HCT116 (cell line): ENCODE measurements around the gene MYO1A. TPM values are rescaled to one million over a fixed set of nuclear protein-coding genes. Genes with fewer than 3 reads are reported as not detected.

Experiments
- ATAC-seq: fragments of 200-7000 bp; cut with Tn5 transposase; 2 replicates; pipeline ENCODE4 v1.9.1; 2020; ENCODE audit warnings: mild to moderate bottlenecking, moderate library complexity
- BruUV-seq: library from RNA; stranded (reverse); fragments of 400-500 nt; replicated peaks from 2 replicates; lab custom pipeline; 2021; lab: Mats Ljungman, UMichigan
- CTCF ChIA-PET: fragments of 300-600 bp; sonication (Branson Sonifier 250); formaldehyde crosslinking; loops from one replicate; lab custom pipeline; 2021; ENCODE audit warnings: antibody characterized with exemption; lab: Charles Lee
- POLR2A ChIA-PET: fragments of 300-600, 350-600 bp; sonication (Branson Sonifier 250); formaldehyde crosslinking; loops from one replicate; lab custom pipeline; 2021; ENCODE audit warnings: antibody characterized with exemption; lab: Charles Lee
- RAD21 ChIA-PET, 2 experiments: fragments of 300-600 bp; sonication (Branson Sonifier 250); formaldehyde crosslinking; loops; one replicate each; lab custom pipeline; 2023; ENCODE audit warnings: low total read pairs in 2 of 2; ENCODE audit not compliant: uncharacterized antibody in 2 of 2, unreplicated experiment in 2 of 2, low non-redundant PET in 1 of 2; lab: Charles Lee
- DNase-seq: peaks from one replicate; pipeline ENCODE4 v3.0.0-alpha.2; 2010; ENCODE audit warnings: low read depth, low spot score
- H2AFZ ChIP-seq: fragments of 200-600 bp; shearing (Covaris generic), sonication (generic); 2 replicates; pipeline ENCODE4 v1.6.1; 2017; ENCODE audit warnings: low read depth, mixed run types, mixed read lengths, antibody characterized with exemption, low read length; ENCODE audit not compliant: poor library complexity, severe bottlenecking
- H3K27ac ChIP-seq: 2 replicates; pipeline ENCODE4 v1.5.1; 2012; ENCODE audit warnings: low read depth, low read length
- H3K27me3 ChIP-seq: fragments of 200-600 bp; sonication (generic); 2 replicates; pipeline ENCODE4 v1.6.1; 2016; ENCODE audit warnings: mixed run types, low read length, mixed read lengths; ENCODE audit not compliant: insufficient read depth
- H3K36me3 ChIP-seq, 2 experiments: fragments of 200-500 bp in 1 of 2; fragments of 200-600 bp in 1 of 2; sonication (Bioruptor generic) in 1 of 2; sonication (generic) in 1 of 2; 2 replicates each; pipeline versions ENCODE4 v1.5.1 to v1.6.1; 2014 to 2016; ENCODE audit warnings: low read length in 2 of 2, inconsistent platforms in 1 of 2, mixed read lengths in 1 of 2, mixed run types in 1 of 2; ENCODE audit not compliant: insufficient read depth in 2 of 2, control insufficient read depth in 1 of 2
- H3K4me1 ChIP-seq, 2 experiments: fragments of 200-600 bp in 1 of 2; sonication (generic) in 1 of 2; 2 replicates each; pipeline versions ENCODE4 v1.5.1 to v1.6.1; 2012 to 2017; ENCODE audit warnings: low read length in 2 of 2, inconsistent platforms in 1 of 2, mild to moderate bottlenecking in 1 of 2, mixed read lengths in 1 of 2, mixed run types in 1 of 2, moderate library complexity in 1 of 2; ENCODE audit not compliant: insufficient read depth in 2 of 2, control insufficient read depth in 1 of 2
- H3K4me2 ChIP-seq: fragments of 200-600 bp; sonication (generic); 2 replicates; pipeline ENCODE4 v1.6.1; 2017; ENCODE audit warnings: mixed run types, low read length, mixed read lengths
- H3K4me3 ChIP-seq, 2 experiments: fragments of 200-600 bp in 1 of 2; sonication (generic) in 1 of 2; replicated peaks in 1 of 2; 2 replicates each; pipeline ENCODE4 v1.5.1; 2011 to 2016; ENCODE audit warnings: low read length in 2 of 2, control low read depth in 1 of 2, low read depth in 1 of 2, mild to moderate bottlenecking in 1 of 2, mixed read lengths in 1 of 2, mixed run types in 1 of 2
- H3K79me2 ChIP-seq: fragments of 200-600 bp; sonication (generic); 2 replicates; pipeline ENCODE4 v1.6.1; 2017; ENCODE audit warnings: mild to moderate bottlenecking, mixed run types, low read length, moderate library complexity, mixed read lengths; ENCODE audit not compliant: insufficient read depth
- H3K9ac ChIP-seq: fragments of 200-600 bp; sonication (generic); 2 replicates; pipeline ENCODE4 v1.6.1; 2016; ENCODE audit warnings: low read length, mixed read lengths
- H3K9me2 ChIP-seq: fragments of 200-600 bp; sonication (generic), shearing (Covaris generic); 2 replicates; pipeline ENCODE4 v1.6.1; 2017; ENCODE audit warnings: mixed run types, mild to moderate bottlenecking, moderate library complexity; ENCODE audit not compliant: insufficient read depth
- H3K9me3 ChIP-seq, 2 experiments: fragments of 200-500 bp in 1 of 2; fragments of 200-600 bp in 1 of 2; sonication (Bioruptor generic) in 1 of 2; sonication (generic) in 1 of 2; 2 replicates each; pipeline ENCODE4 v1.6.1; 2014 to 2017; ENCODE audit warnings: low read length in 2 of 2, mixed read lengths in 2 of 2, inconsistent platforms in 1 of 2, low read depth in 1 of 2, mild to moderate bottlenecking in 1 of 2, mixed run types in 1 of 2, moderate library complexity in 1 of 2; ENCODE audit not compliant: control insufficient read depth in 1 of 2, insufficient read depth in 1 of 2
- H4K20me1 ChIP-seq: fragments of 200-600 bp; sonication (generic), shearing (Covaris generic); 2 replicates; pipeline ENCODE4 v1.6.1; 2017; ENCODE audit warnings: mixed run types, mild to moderate bottlenecking, moderate library complexity; ENCODE audit not compliant: insufficient read depth
- CEBPB ChIP-seq: IDR thresholded peaks from 2 replicates; pipeline ENCODE4 v1.6.1; 2012; ENCODE audit warnings: low read depth
- CTCF ChIP-seq, 3 experiments: fragments of 200-600 bp in 1 of 3; sonication (generic) in 1 of 3; IDR thresholded peaks in 2 of 3; conservative IDR thresholded peaks in 1 of 3; 2 replicates each; pipeline ENCODE4 v1.5.1; 2012 to 2017; ENCODE audit warnings: low read depth in 2 of 3, low read length in 2 of 3, antibody characterized with exemption in 1 of 3, borderline replicate concordance in 1 of 3, control low read depth in 1 of 3, mild to moderate bottlenecking in 1 of 3, mixed read lengths in 1 of 3, mixed run types in 1 of 3, moderate library complexity in 1 of 3; ENCODE audit not compliant: insufficient read depth in 1 of 3
- EGR1 ChIP-seq: IDR thresholded peaks from 2 replicates; pipeline ENCODE4 v1.6.1; 2012; ENCODE audit warnings: low read depth
- ELF1 ChIP-seq: IDR thresholded peaks from 2 replicates; pipeline ENCODE4 v1.6.1; 2012; ENCODE audit warnings: low read depth, borderline replicate concordance
- EZH2 ChIP-seq: fragments of 200-600 bp; sonication (generic); IDR thresholded peaks from 2 replicates; pipeline ENCODE4 v1.6.1; 2017; ENCODE audit warnings: antibody characterized with exemption, mixed run types
- EZH2phosphoT487 ChIP-seq: fragments of 200-600 bp; IDR thresholded peaks from 2 replicates; pipeline ENCODE4 v1.6.1; 2018; ENCODE audit warnings: antibody characterized with exemption, borderline replicate concordance
- FOSL1 ChIP-seq: IDR thresholded peaks from 2 replicates; pipeline ENCODE4 v1.6.1; 2012; ENCODE audit warnings: low read depth
- RAD21 ChIP-seq: IDR thresholded peaks from 2 replicates; pipeline ENCODE4 v1.6.1; 2012; ENCODE audit warnings: low read depth, mild to moderate bottlenecking
- REST ChIP-seq: IDR thresholded peaks from 2 replicates; pipeline ENCODE4 v1.6.1; 2012; ENCODE audit warnings: low read depth
- SIN3A ChIP-seq: IDR thresholded peaks from 2 replicates; pipeline ENCODE4 v1.6.1; 2012; ENCODE audit warnings: low read depth
- SP1 ChIP-seq: IDR thresholded peaks from 2 replicates; pipeline ENCODE4 v1.6.1; 2012; ENCODE audit warnings: low read depth
- YY1 ChIP-seq: IDR thresholded peaks from 2 replicates; pipeline ENCODE4 v1.6.1; 2011; ENCODE audit warnings: low read length, low read depth, moderate library complexity, mild to moderate bottlenecking; ENCODE audit not compliant: insufficient replicate concordance; ENCODE audit errors: extremely low read depth
- intact Hi-C: fragments of 100-400 bp; cut with micrococcal nuclease; formaldehyde crosslinking; loops from 2 replicates; pipeline ENCODE4 v1.10.0; 2022
- total RNA-seq: library from RNA; stranded (reverse); gene quantifications from one replicate; pipeline ENCODE4 v1.2.1, GENCODE V29; 2021; ENCODE audit not compliant: unreplicated experiment

The MYO1A gene
- total RNA-seq, 1 experiment from 2014 or later: 0.76 TPM

GRCh38 chr12:56989861-56990610 is 59.9 kb downstream of the MYO1A start:
- Histone ChIP-seq H3K36me3 (no peaks in the 10 kb centered on the region), H3K9me3 (no peaks in the 10 kb centered on the region), H3K9me2 (no peaks in the 10 kb centered on the region), H3K4me1 (peaks cover 10 to 30% of the 10 kb centered on the region in 2 experiments; a peak in 3 of 4 replicates), H3K4me3 (no peak overlapping the region), H3K27ac (no peak overlapping the region), H3K9ac (no peak overlapping the region), H3K4me2 (no peak overlapping the region), H3K79me2 (no peaks in the 10 kb centered on the region), H2AFZ (no peak overlapping the region), H4K20me1 (no peaks in the 10 kb centered on the region), H3K27me3 (no peaks in the 10 kb centered on the region)
- intact Hi-C loops: loop anchor here (5.0 kb wide), 1 partner anchor 43 kb away; no protein-coding TSS in a partner anchor
- DNase-seq (no peak), ATAC-seq (no peak)
- ChIA-PET CTCF (interaction anchor here (2.7 to 4.2 kb wide), 2 partner anchors 11 to 150 kb away, joined by 14 to 36 read pairs; no protein-coding TSS in a partner anchor), RAD21 (no interaction called here), POLR2A (no interaction called here)
- no peak for TF ChIP-seq ELF1
- TF ChIP-seq EZH2: no peak
- TF ChIP-seq SP1: no peak
- no peak for TF ChIP-seq RAD21
- no peak for TF ChIP-seq EZH2phosphoT487
- no peak for TF ChIP-seq CTCF (IDR thresholded peaks at IDR 0.05 in 2 of 3, conservative IDR thresholded peaks at IDR 0.05 in 1 of 3; ENCODE audit: borderline replicate concordance in 1 of 3, insufficient read depth in 1 of 3, low read depth in 2 of 3, low read length in 2 of 3)
- TF ChIP-seq SIN3A: no peak
- TF ChIP-seq REST: no peak
- no peak for TF ChIP-seq CEBPB
- TF ChIP-seq FOSL1: no peak
- TF ChIP-seq EGR1: no peak
- no peak for TF ChIP-seq YY1
- no TSS peak for BruUV-seq
